Gastroesophageal sphincter (tissue), 4 donors: ENCODE data around the gene GPR143. TPM values are rescaled to one million over a fixed set of nuclear protein-coding genes. Genes with fewer than 3 reads are reported as not detected.

ENCODE experiments used
- ATAC-seq: fragments of 150-250 bp; one replicate; pipeline ENCODE4 v1.9.1; 2016; ENCODE audit warnings: mild to moderate bottlenecking, moderate library complexity
- H3K27ac ChIP-seq, 4 donors: fragments of 200-600 bp; sonication (generic) in 3 of 4; 1 replicate in 3 of 4; 2 replicates in 1 of 4; pipeline ENCODE4 v1.5.1; 2016 to 2019
- H3K27me3 ChIP-seq: fragments of 200-600 bp; sonication (generic); one replicate; pipeline ENCODE4 v1.5.1; 2019
- H3K36me3 ChIP-seq, 2 donors: fragments of 200-600 bp; sonication (generic); one replicate each; pipeline ENCODE4 v1.5.1; 2019; ENCODE audit warnings: control low read depth in 1 of 2
- H3K4me1 ChIP-seq, 3 donors: fragments of 200-600 bp; sonication (generic); 1 replicate in 2 of 3; 2 replicates in 1 of 3; pipeline ENCODE4 v1.5.1; 2016 to 2019; ENCODE audit warnings: control low read depth in 2 of 3
- H3K4me3 ChIP-seq, 2 donors: fragments of 200-600 bp; sonication (generic); one replicate each; pipeline ENCODE4 v1.5.1; 2019; ENCODE audit warnings: mild to moderate bottlenecking in 1 of 2, moderate library complexity in 1 of 2
- H3K9me3 ChIP-seq, 3 donors: fragments of 200-600 bp; sonication (generic); one replicate each; pipeline ENCODE4 v1.5.1; 2017 to 2019; ENCODE audit warnings: control low read depth in 2 of 3
- CTCF ChIP-seq, 4 experiments: fragments of 200-600 bp in 2 of 4; fragments of 450-650 bp in 2 of 4; sonication (generic) in 1 of 4; IDR thresholded peaks; one replicate each; pipeline ENCODE4 v1.5.1; 2017 to 2019; ENCODE audit warnings: antibody characterized with exemption in 4 of 4, mild to moderate bottlenecking in 2 of 4, moderate library complexity in 2 of 4
- EP300 ChIP-seq: sonication (generic); formaldehyde crosslinking; IDR thresholded peaks from one replicate; pipeline ENCODE4 v1.6.1; 2017; ENCODE audit warnings: antibody characterized with exemption, mild to moderate bottlenecking
- POLR2A ChIP-seq, 2 donors: fragments of 450-650 bp; IDR thresholded peaks; one replicate each; pipeline ENCODE4 v1.6.1; 2017; ENCODE audit warnings: antibody characterized with exemption in 2 of 2, mild to moderate bottlenecking in 2 of 2, moderate library complexity in 1 of 2
- POLR2AphosphoS5 ChIP-seq: sonication (generic); formaldehyde crosslinking; IDR thresholded peaks from one replicate; pipeline ENCODE4 v1.6.1; 2017; ENCODE audit warnings: antibody characterized with exemption
- WGBS, 2 donors: methylation state at CpG; one replicate each; pipeline ENCODE4 v1.1.5; 2018; ENCODE audit warnings: low coverage in 1 of 2; 5-methylcytosine and 5-hydroxymethylcytosine counted together
- total RNA-seq, 4 donors: library from RNA; depleted of rRNA; stranded (reverse); fragments of >200 nt; gene quantifications; one replicate each; pipeline ENCODE4 v1.1.0, GENCODE V29; 2016

GPR143 gene
- total RNA-seq, 4 donors from 2014 or later = not detected

GRCh38 chrX:9739130-9739529 lies 26.5 kb downstream of the GPR143 start:
- WGBS, 2 donors = 75 to 82% methylated on average over 1 to 2 of the region's 5 CpGs
- no peak for TF ChIP-seq POLR2A (IDR thresholded peaks at IDR 0.05)
- TF ChIP-seq EP300 = no peak
- TF ChIP-seq CTCF (IDR thresholded peaks at IDR 0.05) = no peak
- TF ChIP-seq POLR2AphosphoS5 = no peak
- Histone ChIP-seq H3K4me1 (no peaks in the 10 kb centered on the region), H3K36me3 (no peaks in the 10 kb centered on the region), H3K9me3 (no peaks in the 10 kb centered on the region), H3K27me3 (no peaks in the 10 kb centered on the region), H3K27ac (no peak overlapping the region), H3K4me3 (no peak overlapping the region)
- no peak for ATAC-seq

DNA sequence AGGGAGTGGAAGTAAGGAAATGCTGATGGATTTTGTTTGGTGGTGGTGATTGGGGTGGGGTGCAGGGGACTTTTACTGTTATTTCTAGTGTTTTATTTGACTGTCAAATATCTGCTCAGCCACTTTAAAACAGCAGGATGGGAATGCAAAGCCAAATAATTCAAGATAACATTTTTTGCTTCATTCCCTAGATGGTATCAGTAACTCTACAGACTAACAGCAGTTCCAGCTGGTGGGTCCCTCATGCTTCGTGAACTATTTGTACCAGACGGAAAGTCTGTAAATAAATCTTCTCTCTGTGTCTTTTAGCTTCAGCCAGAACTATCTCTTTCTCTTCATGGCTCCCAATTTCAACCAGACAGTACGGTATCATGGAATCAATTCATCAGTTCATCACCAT lies 27.5 kb downstream of the GPR143 start:
- WGBS, 2 donors = 31 to 53% methylated on average over 3 of the region's 3 CpGs
- TF ChIP-seq POLR2A (IDR thresholded peaks at IDR 0.05) (no peak), EP300 (no peak), CTCF (IDR thresholded peaks at IDR 0.05) (no peak), POLR2AphosphoS5 (no peak)
- ATAC-seq = no peak
- H3K36me3 ChIP-seq = no peaks in the 10 kb centered on the region
- H3K4me1 ChIP-seq = no peaks in the 10 kb centered on the region
- no peaks in the 10 kb centered on the region for H3K27me3 ChIP-seq
- H3K4me3 ChIP-seq = no peak overlapping the region
- H3K27ac ChIP-seq = no peak overlapping the region
- H3K9me3 ChIP-seq = no peaks in the 10 kb centered on the region

DNA sequence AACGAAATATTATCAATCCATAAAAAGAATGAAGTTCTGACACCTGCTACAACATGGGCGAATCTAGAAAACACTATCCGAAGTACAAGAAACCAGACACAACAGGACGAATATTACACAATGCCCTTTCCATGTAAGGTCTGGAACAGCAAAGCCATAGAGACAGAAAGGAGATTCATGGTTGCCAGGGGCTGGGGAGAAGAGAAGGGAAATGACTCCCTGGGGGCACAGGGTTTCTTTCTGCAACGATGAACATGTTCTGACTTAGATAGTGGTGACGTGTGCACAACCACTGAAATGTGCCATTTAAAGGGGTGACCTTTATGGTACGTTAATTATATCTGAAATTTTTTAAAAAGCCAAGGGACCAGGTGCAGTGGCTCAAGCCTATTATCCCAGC lies 28.3 kb downstream of the GPR143 start:
- no peak for ATAC-seq
- H3K36me3 ChIP-seq = no peaks in the 10 kb centered on the region
- H3K27me3 ChIP-seq = no peaks in the 10 kb centered on the region
- no peaks in the 10 kb centered on the region for H3K9me3 ChIP-seq
- H3K27ac ChIP-seq = no peak overlapping the region
- H3K4me1 ChIP-seq = no peaks in the 10 kb centered on the region
- TF ChIP-seq EP300 (no peak), POLR2A (IDR thresholded peaks at IDR 0.05) (no peak)
- whole genome bisulfite sequencing, 2 donors = 60 to 84% methylated on average over 2 to 7 of the region's 7 CpGs
- H3K4me3 ChIP-seq = no peak overlapping the region

- Histone ChIP-seq H3K9me3 (no peaks in the 10 kb centered on the region), H3K27ac (no peak overlapping the region), H3K27me3 (no peaks in the 10 kb centered on the region), H3K36me3 (no peaks in the 10 kb centered on the region), H3K4me1 (no peaks in the 10 kb centered on the region), H3K4me3 (no peak overlapping the region)
- TF ChIP-seq CTCF (IDR thresholded peaks at IDR 0.05) = no peak
- TF ChIP-seq POLR2A (IDR thresholded peaks at IDR 0.05) = no peak
- no peak for TF ChIP-seq EP300
- no peak for TF ChIP-seq POLR2AphosphoS5
- 83% methylated on average over 1 of the region's 1 CpG; no CpG with 5 or more reads in 1 of the 2 donors for WGBS, 2 donors
- ATAC-seq = no peak
These were observed 34.9 kb downstream of the GPR143 start for GRCh38 chrX:9730752-9731151.

- H3K9me3 ChIP-seq = no peaks in the 10 kb centered on the region
- H3K4me1 ChIP-seq = no peaks in the 10 kb centered on the region
- H3K27ac ChIP-seq = no peak overlapping the region
- H3K36me3 ChIP-seq = no peaks in the 10 kb centered on the region
- 100% methylated on average over 1 of the region's 3 CpGs; no CpG with 5 or more reads in 1 of the 2 donors for WGBS, 2 donors
- no peak for ATAC-seq
- TF ChIP-seq CTCF (IDR thresholded peaks at IDR 0.05) (no peak), POLR2A (IDR thresholded peaks at IDR 0.05) (no peak), EP300 (no peak), POLR2AphosphoS5 (no peak)
- no peak overlapping the region for H3K4me3 ChIP-seq
- H3K27me3 ChIP-seq = no peaks in the 10 kb centered on the region
These were observed 35.6 kb downstream of the GPR143 start for GRCh38 chrX:9730078-9730477.
